Kidney epithelial cell (primary cell): ENCODE data around the gene CDC5L. TPM values are rescaled to one million over a fixed set of nuclear protein-coding genes. Genes with fewer than 3 reads are reported as not detected.

Source experiments
- DNase-seq: peaks from one replicate; pipeline ENCODE4 v3.0.0-alpha.2; 2010; ENCODE audit warnings: low read depth
- H3K27me3 ChIP-seq: 2 replicates; pipeline ENCODE4 v1.6.0; 2011; ENCODE audit warnings: low read length; ENCODE audit not compliant: control insufficient read depth, insufficient read depth
- H3K36me3 ChIP-seq: 2 replicates; pipeline ENCODE4 v1.5.1; 2011; ENCODE audit warnings: low read length; ENCODE audit not compliant: control insufficient read depth, insufficient read depth
- H3K4me3 ChIP-seq: 2 replicates; pipeline ENCODE4 v1.5.1; 2011; ENCODE audit warnings: low read depth, mild to moderate bottlenecking, control low read depth, low read length
- total RNA-seq: library from RNA; depleted of rRNA; stranded (reverse); fragments of >200 nt; gene quantifications from 2 replicates; pipeline ENCODE4 v1.2.3, GENCODE V29; 2015
- TF ChIP-seq, protein P1 (sequence below): IDR thresholded peaks from 2 replicates; pipeline ENCODE4 v1.5.1; 2011; ENCODE audit warnings: mild to moderate bottlenecking, moderate library complexity, low read length, control low read depth, inconsistent platforms; ENCODE audit not compliant: insufficient read depth, poor library complexity, severe bottlenecking

Gene CDC5L
- total RNA-seq, 1 donor from 2014 or later = 24.9 TPM

DNA sequence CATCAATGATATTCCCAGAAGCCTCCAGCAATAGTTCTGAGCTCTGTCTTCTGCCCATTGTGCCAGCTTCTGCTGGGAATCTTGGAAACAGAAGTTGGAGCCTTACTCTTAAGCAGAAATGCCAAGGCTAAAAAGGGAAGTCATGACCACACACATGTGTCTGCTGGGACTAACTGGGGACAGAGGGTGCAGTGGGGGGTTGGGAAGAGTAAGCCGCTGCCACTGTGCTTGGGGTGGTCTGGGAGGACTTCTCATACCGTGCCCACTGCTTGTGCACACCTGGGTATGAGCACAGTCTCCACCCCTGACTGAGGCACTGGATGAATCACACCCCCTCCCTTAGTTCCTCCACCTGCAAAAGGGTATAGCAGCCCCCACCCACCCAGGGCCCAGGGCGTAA lies 90.7 kb downstream of the CDC5L start:
- Histone ChIP-seq H3K27me3 (peaks cover 2% of the 10 kb centered on the region), H3K4me3 (no peak overlapping the region), H3K36me3 (no peaks in the 10 kb centered on the region)
- TF ChIP-seq, protein P1, sequence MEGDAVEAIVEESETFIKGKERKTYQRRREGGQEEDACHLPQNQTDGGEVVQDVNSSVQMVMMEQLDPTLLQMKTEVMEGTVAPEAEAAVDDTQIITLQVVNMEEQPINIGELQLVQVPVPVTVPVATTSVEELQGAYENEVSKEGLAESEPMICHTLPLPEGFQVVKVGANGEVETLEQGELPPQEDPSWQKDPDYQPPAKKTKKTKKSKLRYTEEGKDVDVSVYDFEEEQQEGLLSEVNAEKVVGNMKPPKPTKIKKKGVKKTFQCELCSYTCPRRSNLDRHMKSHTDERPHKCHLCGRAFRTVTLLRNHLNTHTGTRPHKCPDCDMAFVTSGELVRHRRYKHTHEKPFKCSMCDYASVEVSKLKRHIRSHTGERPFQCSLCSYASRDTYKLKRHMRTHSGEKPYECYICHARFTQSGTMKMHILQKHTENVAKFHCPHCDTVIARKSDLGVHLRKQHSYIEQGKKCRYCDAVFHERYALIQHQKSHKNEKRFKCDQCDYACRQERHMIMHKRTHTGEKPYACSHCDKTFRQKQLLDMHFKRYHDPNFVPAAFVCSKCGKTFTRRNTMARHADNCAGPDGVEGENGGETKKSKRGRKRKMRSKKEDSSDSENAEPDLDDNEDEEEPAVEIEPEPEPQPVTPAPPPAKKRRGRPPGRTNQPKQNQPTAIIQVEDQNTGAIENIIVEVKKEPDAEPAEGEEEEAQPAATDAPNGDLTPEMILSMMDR = no peak
- DNase-seq = no peak

DNA sequence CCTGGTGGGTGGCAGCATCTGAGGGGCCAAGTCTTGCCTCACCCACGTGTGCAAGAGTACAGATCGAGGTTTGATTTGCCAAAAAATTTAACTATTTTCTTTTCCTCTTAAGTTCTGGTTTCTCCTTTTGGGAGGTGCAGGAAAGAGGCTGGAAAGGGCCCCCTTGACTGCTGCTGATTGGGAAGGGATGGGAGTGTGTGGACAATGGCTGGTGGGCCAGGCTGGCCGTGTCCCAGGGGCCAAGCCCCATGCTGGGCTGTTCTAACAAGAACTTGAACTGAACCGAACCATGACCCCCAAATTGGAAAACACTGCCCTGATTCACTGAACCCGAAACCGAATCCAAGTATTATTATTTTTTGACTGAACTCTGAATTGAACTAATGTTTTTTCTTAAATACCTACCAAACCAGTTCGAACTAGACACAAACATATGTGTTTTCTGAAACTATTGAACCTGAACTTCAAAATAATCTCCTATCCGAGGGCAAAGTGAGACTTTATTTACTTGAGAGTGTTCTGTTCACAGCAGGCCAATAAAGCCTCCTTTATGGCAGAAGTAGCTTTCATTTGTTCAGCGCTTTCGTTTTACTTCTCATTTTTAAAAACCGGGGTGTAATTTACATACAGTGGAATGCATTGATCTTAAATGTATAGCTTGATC lies 91.2 kb downstream of the CDC5L start:
- TF ChIP-seq, protein P1 = no peak
- no peaks in the 10 kb centered on the region for H3K36me3 ChIP-seq
- H3K27me3 ChIP-seq = peaks cover 2% of the 10 kb centered on the region
- no peak overlapping the region for H3K4me3 ChIP-seq
- DNase-seq = no peak

DNA sequence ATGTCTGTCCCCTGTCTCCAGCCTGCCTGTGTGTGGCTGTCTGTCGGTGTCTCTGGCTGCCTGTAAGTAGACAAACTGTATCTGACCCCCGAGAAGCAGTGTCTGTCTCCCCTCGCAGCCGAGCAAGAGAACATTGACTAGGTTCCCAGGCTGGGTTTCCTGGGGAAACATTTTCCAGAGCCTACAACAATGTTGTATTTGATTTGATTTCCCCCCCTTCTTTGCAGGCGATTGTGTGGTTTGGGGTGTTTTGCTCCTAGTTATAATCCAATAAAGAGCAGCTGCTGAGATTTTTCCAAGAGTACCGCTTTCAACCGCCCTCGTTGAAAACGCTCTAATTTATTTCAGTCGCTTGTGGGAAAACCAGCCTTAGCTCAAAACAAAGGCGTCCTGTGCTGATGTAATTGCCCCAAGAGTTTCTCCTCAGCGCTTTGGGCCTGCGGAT lies 92.6 kb downstream of the CDC5L start:
- TF ChIP-seq, protein P1 = no peak
- H3K36me3 ChIP-seq = no peaks in the 10 kb centered on the region
- DNase-seq = no peak
- peaks cover 2% of the 10 kb centered on the region for H3K27me3 ChIP-seq
- no peak overlapping the region for H3K4me3 ChIP-seq

DNA sequence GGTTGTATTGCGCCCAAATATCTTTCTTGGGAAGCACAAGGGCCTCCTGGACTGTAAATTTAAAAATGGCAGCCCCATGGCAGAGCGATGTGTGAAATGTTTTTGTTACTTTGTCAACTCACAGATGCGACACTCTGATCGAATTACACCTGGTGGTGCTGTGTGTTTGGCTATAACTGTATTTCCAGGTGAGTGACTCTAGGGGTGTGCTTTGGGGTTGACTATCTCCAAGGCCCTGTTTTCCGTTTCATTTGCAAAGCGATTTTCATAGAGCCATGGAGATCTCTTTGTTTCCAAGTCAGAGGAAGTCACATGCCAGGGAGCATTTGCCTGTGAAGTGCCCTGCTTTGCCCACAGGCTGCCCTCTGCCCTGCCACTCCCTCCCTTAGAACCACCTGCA lies 93.5 kb downstream of the CDC5L start:
- peaks cover 2% of the 10 kb centered on the region for H3K27me3 ChIP-seq

DNA sequence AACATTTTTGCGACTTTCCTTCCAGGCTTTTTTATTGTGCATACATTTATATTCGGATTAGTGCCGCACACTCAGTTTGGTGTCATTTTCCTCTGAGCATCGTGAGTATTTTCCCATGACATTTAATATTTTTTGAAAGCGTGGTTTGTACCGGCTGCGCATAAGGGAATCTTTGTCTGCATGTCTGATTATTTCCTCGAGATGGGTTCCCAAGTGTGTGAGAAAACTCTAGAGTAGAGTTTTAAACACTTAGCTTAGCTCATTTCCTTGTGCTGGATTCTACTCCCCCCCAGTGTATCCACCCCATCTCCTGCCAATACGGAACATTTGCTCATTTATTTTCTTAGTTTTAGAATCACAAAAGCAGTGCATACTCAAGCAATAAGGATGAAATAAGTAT lies 94.3 kb downstream of the CDC5L start:
- no peak overlapping the region for H3K4me3 ChIP-seq
- peaks cover 2% of the 10 kb centered on the region for H3K27me3 ChIP-seq
- no peaks in the 10 kb centered on the region for H3K36me3 ChIP-seq
- TF ChIP-seq, protein P1 = no peak
- no peak for DNase-seq

More for the DNA sequence above, 93.5 kb downstream of the CDC5L start:
- H3K36me3 ChIP-seq = no peaks in the 10 kb centered on the region
- no peak overlapping the region for H3K4me3 ChIP-seq
- TF ChIP-seq, protein P1 = no peak
- no peak for DNase-seq

DNA sequence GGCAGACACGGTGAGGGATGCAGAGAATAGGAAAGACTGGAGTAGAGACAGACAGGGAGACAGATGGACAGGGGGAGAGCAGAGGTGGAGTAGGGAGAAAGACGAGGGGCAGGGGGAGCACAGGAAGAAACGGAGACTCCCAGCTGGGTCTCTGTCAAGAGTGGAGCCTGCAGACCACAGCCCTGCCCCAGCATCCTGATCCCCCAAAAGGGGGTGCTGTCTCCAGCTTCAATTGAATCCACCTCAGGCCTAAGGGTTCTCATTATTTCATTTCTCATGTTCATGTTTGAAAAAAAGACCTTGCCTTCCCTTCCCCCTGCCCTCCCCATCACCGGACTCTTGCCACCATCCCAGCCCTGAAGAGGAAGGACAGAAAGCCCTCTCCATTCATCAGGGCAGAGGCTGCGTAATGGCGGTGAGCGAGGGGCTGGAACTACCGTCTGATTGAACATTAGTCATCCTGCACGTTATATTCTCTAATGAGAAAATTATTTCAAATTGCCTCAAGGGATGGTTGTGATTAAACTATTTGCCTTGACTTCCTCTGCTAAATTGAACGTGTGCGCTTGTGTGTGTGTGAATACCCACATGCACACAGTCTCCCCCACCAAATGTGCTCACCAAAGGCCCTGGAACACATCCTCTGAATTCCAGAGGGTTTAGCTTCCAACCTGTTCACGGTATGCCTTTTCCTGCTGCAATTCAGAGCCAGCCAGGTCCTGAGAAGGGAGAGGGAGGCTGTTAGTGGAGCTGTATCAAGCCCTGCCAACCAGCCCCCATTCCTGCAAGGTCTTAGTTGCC lies 98.3 kb downstream of the CDC5L start:
- no peak overlapping the region for H3K4me3 ChIP-seq
- H3K27me3 ChIP-seq = no peaks in the 10 kb centered on the region
- TF ChIP-seq, protein P1 = no peak
- no peak for DNase-seq
- no peaks in the 10 kb centered on the region for H3K36me3 ChIP-seq
